Renal cortical epithelial cell (primary cell): Measurements from ENCODE around the gene TEAD4. TPM values are rescaled to one million over a fixed set of nuclear protein-coding genes. Genes with fewer than 3 reads are reported as not detected.
"Not testable (repeated sequence)": the region's sequence is repeated elsewhere in the genome, so short reads cannot be mapped to it uniquely, and the experiment has no call there.

Source experiments
- DNase-seq: peaks from one replicate; pipeline ENCODE4 v3.0.0-alpha.2; 2011; ENCODE audit warnings: low read depth
- total RNA-seq: library from RNA; depleted of rRNA; stranded (reverse); fragments of >200 nt; gene quantifications from 2 replicates; pipeline ENCODE4 v1.2.3, GENCODE V29; 2014

Gene TEAD4
- total RNA-seq, 1 donor from 2014 or later = 15.3 TPM

- DNase-seq = no peak
These were observed 89.3 kb downstream of the TEAD4 start for GRCh38 chr12:3048540-3048939.

GRCh38 chr12:3049176-3049575 lies 90.0 kb downstream of the TEAD4 start:
- no peak for DNase-seq

- peak; percentile 75 for DNase-seq
These were observed 90.5 kb downstream of the TEAD4 start for GRCh38 chr12:3049611-3050249.

- DNase-seq = no peak
These were observed 95.2 kb downstream of the TEAD4 start for GRCh38 chr12:3054374-3054773.

GRCh38 chr12:3055026-3055703 lies 96.0 kb downstream of the TEAD4 start:
- DNase-seq = no peak

- no peak for DNase-seq
These were observed 96.7 kb downstream of the TEAD4 start for GRCh38 chr12:3055704-3056467.

- no peak for DNase-seq
These were observed 101.9 kb downstream of the TEAD4 start for GRCh38 chr12:3061059-3061458.

- DNase-seq = no peak
These were observed 102.5 kb downstream of the TEAD4 start for GRCh38 chr12:3061501-3062215.

- no peak for DNase-seq
These were observed 106.1 kb downstream of the TEAD4 start for GRCh38 chr12:3065300-3065699.

GRCh38 chr12:3065846-3066245 lies 106.6 kb downstream of the TEAD4 start:
- not testable (repeated sequence) for DNase-seq

- DNase-seq = no peak
These were observed 110.5 kb downstream of the TEAD4 start for GRCh38 chr12:3069714-3070113.

GRCh38 chr12:3071107-3071506 lies 111.9 kb downstream of the TEAD4 start:
- peak; percentile 69 for DNase-seq

- no peak for DNase-seq
These were observed 112.5 kb downstream of the TEAD4 start for GRCh38 chr12:3071710-3072109.

GRCh38 chr12:3073438-3074250 lies 114.4 kb downstream of the TEAD4 start:
- peak; percentile 77 for DNase-seq

GRCh38 chr12:3075315-3075714 lies 116.1 kb downstream of the TEAD4 start:
- no peak for DNase-seq

GRCh38 chr12:3076730-3077571 lies 117.8 kb downstream of the TEAD4 start, which contains the start of gene TSPAN9:
TSS of gene TSPAN9 (plus strand) at chr12:3077379. CDS start at chr12:3201194, 123,815 bp downstream.
- peak; percentile 46 for DNase-seq

GRCh38 chr12:3077572-3078081 lies 118.4 kb downstream of the TEAD4 start:
- no peak for DNase-seq

- no peak for DNase-seq
These were observed 119.1 kb downstream of the TEAD4 start for GRCh38 chr12:3078086-3078820.

GRCh38 chr12:3081091-3081490 lies 121.9 kb downstream of the TEAD4 start:
- DNase-seq = no peak
